GM19238 (cell line): Measurements from ENCODE around the gene ABCA1.
A peak's percentile ranks its signal among the peaks of the same experiment; 100 is the strongest.
"Not testable (repeated sequence)": the region's sequence is repeated elsewhere in the genome, so short reads cannot be mapped to it uniquely, and the experiment has no call there.

Experiments used
- DNase-seq: peaks from one replicate; pipeline ENCODE4 v3.0.0; 2011; ENCODE audit warnings: low spot score; ENCODE audit not compliant: insufficient read length

The ABCA1 gene

DNA sequence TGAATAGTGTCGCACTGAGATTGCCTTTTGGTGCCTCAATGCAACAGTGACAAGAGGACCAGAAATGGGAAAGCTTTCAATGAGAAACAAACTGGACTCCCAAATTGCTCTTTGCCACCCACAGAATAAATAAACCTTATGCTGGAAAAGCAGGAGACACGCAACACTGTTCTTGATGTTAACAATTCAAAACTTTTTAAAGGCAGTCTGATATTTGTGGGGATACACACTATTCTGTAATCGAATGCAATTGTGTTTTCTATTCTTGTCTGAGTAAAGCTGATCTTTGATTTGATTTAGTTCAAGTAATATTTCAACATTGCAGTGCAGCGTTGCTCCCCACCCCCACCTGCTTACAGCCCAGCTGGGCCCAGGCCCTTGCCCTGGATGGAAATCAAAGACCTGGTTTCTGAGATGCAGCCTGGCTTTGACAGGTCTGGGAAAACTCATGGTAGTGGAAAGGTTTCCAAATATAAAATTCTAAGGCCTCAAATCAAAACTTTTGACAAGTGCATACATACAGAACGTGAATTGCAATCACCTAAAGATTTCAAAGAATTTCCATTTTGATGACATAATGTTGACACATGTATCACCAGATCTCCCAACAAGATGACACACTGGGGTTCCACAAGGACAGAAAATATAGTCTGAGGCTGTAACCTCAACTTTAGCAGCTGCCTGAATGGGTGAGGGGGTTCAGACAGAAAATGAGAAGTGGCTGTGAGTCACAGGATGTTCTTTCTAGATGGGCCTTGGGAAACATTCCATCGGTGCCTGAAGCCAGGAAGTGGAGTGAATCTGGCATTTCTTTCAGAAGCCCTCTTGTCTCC, 55.1 kb downstream of the ABCA1 start:
- no peak for DNase-seq

DNA sequence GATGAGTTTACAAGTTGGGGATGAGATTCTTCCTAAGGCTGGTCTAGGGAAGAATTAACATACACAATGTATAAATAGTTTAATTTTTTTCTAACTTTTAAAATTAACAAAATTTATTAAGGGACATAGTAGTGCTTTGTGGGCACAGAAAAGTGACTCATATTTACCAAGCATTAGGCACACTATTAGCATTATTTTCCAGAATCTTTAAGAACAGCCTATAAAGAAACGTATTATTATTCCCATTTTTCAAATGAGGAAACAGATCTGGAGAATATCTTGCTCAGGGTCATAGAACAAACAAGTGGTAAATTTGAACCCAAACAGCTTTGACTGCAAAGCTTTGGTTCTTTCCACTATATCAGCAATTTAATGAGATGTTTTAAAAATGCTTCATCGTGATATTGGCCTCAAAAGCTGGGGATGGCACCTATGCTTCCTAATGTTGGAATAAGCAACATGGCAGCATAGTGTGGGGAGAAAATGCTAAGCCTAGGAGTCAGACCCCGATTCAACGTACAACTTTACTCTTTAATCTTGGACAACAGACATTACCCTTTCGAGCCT, 55.9 kb downstream of the ABCA1 start:
- DNase-seq: no peak

DNA sequence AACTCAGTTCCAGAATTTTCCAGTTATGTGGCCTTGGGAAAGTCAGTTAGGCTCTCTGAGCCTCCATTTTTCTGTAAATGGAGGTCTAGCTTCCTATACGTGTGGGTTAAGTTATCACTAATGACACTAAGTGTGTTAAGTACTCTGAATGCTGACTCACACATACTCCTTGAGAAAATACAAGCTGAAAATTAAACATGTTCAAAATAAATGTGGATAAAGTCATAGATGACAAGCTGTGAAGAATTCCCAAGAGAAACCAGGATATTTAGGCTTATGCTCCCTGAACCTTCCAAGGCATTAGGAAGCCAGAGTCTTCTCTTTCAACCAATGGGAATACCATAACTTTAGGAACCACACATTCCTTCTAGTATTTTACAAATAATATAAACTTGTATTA, 58.1 kb downstream of the ABCA1 start:
- DNase-seq: no peak

DNA sequence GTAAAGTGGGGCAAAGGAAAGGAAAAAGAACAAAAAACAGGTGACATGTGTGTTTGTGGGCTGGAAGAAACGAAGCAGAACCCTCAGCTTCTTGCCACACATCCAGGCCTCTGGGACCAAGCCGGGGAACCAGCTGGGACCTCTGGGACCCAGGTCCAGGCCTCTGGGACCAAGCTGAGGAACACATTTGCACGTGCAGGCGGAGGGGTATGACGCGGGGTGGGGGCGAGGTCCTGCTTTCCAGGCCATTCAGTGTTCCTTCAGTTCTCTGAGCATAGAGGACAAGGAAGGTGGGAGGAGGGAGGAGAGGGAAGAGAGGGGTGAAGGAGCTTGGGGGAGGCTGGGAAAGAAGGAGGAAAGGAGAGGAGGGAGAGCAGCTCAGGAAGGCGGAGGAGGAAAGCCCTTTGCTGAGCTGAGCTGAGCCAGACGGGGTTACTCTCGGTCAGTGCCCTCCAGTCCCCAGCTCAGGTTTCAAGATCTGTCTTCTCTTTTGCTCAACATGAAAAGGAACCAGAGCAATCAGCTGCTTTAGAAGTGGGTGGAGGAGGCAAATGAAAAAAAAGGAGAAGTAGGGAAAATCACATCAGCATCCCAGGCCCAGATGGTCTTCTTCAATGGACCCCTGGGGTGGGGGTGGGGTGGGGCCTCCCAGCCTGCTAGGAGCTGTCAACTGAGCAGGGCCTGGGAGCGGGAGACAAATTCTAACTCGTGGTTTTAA, 59.1 kb downstream of the ABCA1 start:
- peak; percentile 69 for DNase-seq

DNA sequence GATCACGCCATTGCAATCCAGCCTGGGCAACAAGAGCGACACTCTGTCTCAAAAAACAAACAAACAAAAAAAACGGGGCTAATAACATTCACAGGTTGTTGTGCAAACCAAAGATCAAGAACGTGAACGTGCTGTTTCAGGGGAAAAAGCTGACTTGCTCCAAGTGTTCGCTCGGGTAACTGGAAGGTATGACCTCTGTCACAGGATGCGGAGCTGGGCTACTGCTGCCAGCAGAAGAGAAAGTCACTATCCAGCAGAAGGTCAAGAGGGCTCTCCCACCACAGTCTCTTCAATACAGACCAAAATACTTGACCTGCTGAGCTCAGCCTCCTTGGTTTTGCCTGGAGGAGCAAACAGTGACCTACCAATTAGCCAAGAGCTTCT, 59.7 kb downstream of the ABCA1 start:
- DNase-seq: no peak

DNA sequence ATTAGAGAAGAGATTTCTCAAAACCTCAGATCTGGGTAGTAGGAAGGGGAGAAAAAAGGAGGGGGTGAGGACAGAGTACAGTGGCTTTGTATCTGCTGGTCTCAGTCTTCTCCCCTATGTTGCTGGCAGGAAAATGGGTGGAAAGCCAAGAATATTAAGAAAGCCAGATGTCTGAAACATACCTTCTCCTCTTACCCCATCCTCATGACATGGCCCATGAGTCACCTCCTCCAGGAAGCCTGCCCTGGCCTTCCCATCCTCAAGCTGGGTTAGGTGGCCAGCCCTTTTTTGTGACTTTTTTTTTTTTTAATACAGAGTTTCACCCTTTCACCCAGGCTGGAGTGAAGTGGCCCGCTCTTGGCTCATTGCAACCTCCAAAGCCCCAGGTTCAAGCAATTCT, 61.8 kb downstream of the ABCA1 start:
- no peak for DNase-seq

DNA sequence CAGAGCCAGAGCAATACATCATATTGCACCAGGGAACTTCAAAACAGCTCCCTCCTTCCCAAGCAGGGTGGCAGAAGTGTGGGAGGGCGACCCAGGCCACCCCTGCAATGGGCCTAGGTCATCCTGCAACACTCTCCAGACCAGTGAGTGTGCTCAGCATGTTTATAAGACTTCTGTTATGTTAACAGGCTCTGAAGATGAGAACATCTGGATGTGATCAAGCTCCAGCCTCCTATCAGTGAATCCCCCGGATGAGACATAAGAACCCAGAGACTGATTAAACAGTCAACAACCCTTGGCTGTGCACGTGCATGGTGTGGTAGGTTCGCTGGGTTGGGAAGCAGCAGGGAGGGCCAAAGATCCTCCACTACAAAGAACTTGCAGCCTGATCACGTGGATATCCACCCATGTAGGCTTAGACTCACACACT, 63.3 kb downstream of the ABCA1 start:
- no peak for DNase-seq

DNA sequence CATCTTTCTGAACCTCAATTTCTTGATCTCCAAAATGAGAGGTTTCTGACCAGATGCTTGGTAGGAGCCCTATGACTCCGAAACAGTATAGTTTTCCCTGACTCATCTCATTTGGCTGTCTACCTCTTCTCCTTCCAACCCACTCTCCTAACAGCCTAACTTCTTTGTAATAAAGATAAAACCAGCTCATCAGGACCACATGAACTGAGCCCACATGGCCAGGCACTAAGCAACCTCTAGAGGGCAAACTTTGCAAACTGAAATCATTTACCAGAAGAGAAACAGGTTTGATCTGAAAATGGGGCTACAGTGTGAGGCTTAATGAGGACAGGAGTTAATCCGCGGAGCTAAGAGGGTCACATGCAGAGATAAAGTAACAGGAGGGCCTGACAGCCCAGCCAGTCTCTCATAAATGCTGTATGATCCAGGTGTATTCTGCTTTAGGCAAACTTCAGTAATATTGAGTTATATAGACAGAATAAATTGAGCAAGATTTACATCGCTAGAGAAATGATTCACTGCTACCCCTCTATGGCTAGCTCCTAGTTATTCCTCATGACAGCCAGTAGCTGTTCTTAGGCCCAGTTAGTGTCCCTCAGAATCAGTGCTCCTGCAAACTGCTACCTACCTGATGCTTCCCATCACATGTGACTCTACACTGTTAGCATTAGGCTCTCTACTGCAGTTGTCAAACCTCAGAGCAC, 64.6 kb downstream of the ABCA1 start:
- DNase-seq: peak; percentile 56

DNA sequence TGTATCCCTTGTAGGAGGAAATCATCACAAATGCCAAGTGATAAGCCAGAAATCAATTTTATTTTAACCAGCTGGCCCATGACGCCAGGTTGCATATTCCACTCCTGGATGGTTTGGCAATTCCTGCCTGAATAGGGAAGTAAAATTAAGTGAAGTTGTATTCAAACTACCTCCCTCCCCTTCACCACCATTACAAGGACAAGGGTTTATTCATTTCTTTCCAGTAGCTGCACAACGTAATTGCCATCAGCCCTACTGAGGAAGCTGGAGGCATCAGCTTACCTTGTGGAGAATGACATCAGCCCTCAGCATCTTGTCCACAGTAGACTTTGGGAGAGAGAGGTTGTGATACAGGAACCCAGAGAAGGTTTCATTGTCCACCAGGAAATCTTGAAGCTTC, 66.6 kb downstream of the ABCA1 start:
- no peak for DNase-seq

DNA sequence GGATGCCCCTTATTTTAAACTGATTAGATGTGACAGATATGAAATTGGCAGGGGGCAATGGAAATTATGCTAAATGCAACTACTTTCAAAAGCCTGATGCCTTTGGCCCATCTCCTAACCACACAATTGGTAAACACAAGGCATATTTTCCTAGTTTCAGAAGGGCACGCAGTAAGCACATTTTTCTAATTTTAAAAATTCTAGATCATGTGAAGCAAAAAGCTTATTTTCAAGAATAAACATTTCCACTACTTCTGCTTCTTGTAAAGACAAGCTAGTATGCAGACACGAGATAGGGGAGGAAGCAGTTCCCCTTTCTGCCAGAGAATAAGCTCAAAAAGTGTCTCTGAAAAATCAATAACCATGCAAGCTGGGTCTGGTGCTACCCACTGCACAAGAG, 67.7 kb downstream of the ABCA1 start:
- no peak for DNase-seq

DNA sequence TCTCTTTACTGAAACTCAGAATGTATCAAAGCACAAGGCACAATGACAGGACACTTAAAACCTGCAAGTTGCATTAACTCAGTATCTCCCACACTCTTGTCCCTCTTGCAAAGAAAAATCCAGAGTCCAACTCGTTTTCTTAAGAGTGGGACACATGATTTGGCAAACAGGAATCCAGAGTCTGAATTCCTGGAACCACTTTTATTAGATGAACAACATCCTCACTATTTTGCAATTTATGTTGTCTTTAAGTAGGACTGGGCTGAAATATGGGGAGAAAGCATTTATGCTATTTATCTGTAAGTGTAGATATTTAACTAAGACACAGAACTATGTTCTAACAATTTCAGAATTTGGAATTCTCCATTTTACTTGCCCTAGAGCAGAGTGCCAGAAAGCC, 69.1 kb downstream of the ABCA1 start:
- DNase-seq: no peak

DNA sequence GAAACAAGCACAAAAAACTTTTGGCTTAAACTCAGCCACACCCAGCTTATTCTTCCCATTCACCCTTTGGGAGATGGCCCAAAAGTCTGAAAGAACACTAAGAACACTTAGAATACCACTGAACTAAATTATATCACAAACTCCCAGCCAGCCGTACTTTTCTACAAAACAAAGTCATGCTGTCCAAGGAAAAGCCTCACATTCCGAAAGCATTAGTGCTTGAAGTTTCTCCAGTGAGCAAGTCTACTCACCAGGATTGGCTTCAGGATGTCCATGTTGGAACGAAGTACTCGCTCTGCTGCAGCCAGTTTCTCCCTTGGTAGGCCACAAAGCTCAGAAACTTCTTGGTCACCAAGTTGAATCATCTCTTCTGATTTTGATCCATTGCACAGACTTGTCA, 69.7 kb downstream of the ABCA1 start:
- DNase-seq: no peak

DNA sequence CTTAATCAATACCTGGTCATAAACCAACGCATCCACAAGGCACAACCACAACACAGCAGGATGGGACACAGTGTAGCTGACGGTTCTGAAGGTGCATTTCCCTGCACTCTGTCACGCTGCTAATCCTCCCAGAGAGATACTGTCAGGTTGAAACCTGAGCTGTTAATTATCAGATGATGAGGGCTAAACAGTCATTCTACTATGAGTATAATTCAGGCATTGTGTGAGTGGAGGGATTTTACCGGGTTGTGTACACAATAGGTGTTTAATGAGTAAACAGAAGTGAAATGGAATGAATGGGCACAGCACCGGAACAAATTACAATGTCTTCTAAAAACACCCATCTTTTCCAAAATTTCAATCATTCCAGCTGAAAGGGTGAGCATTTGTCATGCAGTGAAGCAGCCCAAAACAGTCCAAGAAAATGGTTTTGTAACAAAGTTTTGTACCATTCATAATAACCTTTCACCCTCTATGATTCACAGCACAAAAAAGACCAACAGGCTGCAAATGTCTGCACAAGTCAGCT, 71.5 kb downstream of the ABCA1 start:
- DNase-seq: no peak

DNA sequence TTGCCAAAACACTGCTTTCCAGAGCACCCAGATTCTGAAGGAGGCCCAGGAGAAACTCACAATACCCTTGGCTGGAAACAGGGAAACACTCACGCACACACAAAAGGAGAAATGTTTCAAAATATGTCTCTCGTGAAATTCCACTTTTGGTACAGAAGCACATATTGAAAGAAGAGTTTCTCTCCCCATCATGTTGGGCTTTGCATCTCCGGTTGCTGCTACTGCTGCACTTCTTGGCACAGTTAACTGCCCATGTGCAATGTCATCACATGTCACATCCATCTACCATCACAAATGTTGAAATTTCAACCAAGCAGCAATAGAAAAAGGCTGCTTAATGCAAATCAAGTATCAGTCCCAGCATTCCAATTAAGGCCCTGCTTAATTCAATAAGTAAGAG, 72.1 kb downstream of the ABCA1 start:
- DNase-seq: no peak

DNA sequence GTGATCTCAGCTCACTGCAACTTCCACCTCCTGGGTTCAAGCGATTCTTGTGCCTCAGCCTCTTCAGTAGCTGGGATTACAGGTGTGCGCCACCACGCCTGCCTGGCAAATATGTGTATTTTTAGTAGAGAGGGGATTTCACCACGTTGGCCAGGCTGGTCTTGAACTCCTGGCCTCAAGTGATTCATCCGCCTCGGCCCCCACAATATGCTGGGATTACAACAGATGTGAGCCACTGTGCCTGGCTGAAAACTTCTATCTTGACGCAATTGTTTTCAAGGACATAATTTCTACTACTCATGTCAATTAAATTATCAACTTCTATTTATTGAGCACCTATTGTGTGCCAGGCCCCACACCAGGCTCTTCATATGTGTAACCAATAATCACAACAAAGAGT, 72.7 kb downstream of the ABCA1 start:
- not testable (repeated sequence) for DNase-seq

DNA sequence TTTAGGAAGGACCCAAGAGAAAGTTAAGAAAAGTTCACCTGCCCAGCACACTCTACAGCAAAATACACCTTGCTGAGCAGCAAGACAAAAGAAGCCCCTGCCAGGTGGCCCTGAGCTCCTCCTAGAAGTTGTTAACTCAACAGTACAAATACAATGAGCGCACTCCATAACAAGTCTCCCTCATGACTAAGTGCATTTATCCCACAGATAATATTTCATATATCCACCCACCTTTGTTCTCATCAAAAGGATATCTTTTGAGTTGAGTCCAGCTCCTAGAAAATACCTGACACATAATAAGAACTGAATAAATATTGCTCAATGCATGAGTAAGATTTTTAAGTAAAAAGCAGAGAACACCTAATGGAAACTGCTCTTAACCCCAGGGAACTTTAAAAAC, 73.3 kb downstream of the ABCA1 start:
- no peak for DNase-seq

DNA sequence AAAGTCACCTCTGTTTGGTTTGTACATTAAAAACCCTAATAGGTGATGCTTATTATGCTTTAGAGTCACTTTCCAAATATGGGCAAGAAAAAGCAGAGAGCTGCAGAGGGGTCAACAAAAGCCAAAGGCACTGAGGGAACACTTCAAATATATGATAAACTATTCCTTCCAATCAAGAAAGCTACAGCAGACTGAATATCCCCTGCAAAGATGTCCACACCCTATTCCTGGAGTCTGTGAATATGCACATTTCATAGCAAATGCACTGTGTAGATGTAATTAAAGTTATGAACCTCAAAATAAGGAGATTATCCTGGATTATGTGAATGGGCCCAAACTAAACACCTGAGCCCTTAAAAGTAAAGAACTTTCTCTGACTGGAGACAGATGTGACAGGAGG, 74.3 kb downstream of the ABCA1 start:
- no peak for DNase-seq

DNA sequence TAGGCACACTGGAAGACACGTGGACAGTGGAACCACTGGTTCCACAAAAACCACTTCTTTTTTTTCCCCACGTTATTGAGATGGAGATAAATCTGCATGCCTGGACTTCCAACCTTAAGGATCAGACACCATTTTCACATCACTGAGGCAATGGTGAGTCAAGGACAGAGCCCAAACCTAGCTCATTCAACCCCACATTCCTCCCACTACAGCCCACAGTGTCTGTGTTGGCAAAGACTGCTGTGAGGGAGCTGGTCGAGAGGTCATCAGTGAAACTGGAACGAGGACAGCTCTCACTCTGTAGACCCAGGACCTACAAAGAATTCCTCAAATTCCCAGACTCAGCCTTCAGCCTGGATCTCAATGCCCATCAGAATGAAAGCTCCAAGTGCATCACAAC, 74.8 kb downstream of the ABCA1 start:
- no peak for DNase-seq

DNA sequence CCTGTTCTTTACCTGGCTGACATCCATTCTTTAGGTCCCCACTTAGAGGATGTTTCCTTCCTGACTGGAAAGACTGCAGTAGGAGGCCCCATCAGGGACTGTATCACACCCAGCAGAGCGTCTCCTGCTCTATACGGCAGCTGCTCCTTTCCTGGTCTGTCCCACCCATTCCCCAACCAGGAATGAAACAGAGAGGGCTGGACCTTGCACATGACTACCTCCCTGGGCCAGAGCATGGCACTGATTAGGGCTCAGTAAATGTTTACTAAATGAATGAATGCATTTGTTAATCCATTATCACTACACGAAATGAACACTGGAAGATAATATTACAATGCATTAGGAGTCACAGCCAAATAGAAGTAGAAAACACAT, 76.4 kb downstream of the ABCA1 start:
- no peak for DNase-seq

DNA sequence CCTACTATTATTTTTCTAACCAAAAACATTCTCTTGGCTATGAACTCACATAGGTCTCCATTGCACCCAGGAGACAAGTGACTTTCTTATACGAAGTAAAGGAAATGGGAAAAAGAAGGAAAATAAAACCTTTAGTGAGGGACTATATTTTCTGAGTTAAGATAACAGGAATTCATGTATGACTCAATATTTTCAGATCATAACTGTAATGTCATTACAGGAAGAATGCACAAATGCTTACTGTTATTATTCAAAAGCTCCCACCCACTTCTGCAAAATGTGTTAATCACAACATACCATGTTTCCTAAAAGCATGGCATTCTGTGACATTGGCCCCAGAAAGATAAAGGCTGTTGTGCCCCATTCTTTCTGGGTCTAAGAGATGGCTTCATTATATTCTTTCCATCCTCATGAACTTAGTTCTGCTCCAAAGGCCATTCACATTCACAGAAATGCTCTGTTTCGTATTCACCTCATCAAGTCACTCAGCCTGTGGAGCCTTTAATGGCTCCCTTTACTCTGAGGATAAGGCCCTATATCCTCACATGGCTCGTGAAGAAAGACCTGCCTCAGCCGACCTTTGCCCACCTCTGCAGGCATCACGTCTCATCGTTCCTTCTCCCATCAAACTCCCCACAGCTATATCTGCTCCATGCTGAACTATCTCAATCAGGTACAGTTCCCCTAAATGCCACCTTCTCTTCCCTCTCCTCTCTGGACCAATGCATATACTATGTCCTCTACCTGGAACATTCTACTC, 77.0 kb downstream of the ABCA1 start:
- DNase-seq: no peak

DNA sequence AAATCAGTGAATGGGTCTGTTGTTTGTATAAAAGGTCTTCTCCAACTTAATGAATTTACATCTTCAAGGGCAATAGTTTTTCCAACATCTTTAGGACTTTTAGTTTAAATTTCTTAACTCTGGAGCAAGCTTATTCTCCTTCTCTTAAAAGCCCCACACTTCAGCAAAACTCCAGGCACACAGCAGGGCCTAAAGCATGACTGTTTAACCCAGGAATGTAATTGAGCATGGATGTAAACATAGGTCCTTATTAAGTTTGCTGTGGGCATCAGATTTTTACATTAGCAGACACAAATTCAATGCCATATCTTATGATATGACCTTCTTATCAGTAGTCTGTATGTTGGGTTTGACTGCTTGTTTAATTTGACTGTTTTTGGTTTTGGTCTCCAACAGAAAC, 78.9 kb downstream of the ABCA1 start:
- no peak for DNase-seq
